ENCODE results near the gene EMX1.

Gene EMX1

GRCh38 chr2:72937356-72937669, 20.0 kb downstream of the EMX1 start:
- H3K9ac ChIP-seq (ENCODE audit: low read depth, low read length, poor library complexity, severe bottlenecking) = no peak overlapping the region
- no peaks in the 10 kb centered on the region for H3K9me2 ChIP-seq (replicated peaks; ENCODE audit: low read depth, low read length)
- no peaks in the 10 kb centered on the region for H3K9me3 ChIP-seq (ENCODE audit: insufficient read depth, low read depth, low read length)
- no peak overlapping the region for H3K4me2 ChIP-seq (ENCODE audit: low read depth, low read length, poor library complexity, severe bottlenecking)
- TF ChIP-seq EZH2phosphoT487 (IDR thresholded peaks at IDR 0.05; ENCODE audit: borderline replicate concordance) (no peak), CTCF (conservative IDR thresholded peaks at IDR 0.05; ENCODE audit: low read length) (no peak)
- no peaks in the 10 kb centered on the region for H4K20me1 ChIP-seq (ENCODE audit: insufficient read depth, low read length, poor library complexity, severe bottlenecking)
- no peaks in the 10 kb centered on the region for H3F3A ChIP-seq (ENCODE audit: low read depth)
- H2AFZ ChIP-seq (ENCODE audit: low read length) = no peak overlapping the region
- H3K4me1 ChIP-seq (ENCODE audit: insufficient read depth, low read length, poor library complexity, severe bottlenecking) = peaks cover 27% of the 10 kb centered on the region
- H3K36me3 ChIP-seq (ENCODE audit: insufficient read depth, low read length) = no peaks in the 10 kb centered on the region
- H3K4me3 ChIP-seq (ENCODE audit: low read length, poor library complexity, severe bottlenecking) = no peak overlapping the region
- no peaks in the 10 kb centered on the region for H3K27me3 ChIP-seq (ENCODE audit: insufficient read depth, low read length, poor library complexity, severe bottlenecking)
- no peaks in the 10 kb centered on the region for H3K79me2 ChIP-seq (ENCODE audit: insufficient read depth, low read length)

GRCh38 chr2:72938455-72938854, 21.1 kb downstream of the EMX1 start:
- no peaks in the 10 kb centered on the region for H3F3A ChIP-seq (ENCODE audit: low read depth)
- peaks cover 16% of the 10 kb centered on the region for H3K4me1 ChIP-seq (ENCODE audit: insufficient read depth, low read length, poor library complexity, severe bottlenecking)
- TF ChIP-seq CTCF (conservative IDR thresholded peaks at IDR 0.05; ENCODE audit: low read length) (no peak), EZH2phosphoT487 (IDR thresholded peaks at IDR 0.05; ENCODE audit: borderline replicate concordance) (no peak)
- no peak overlapping the region for H2AFZ ChIP-seq (ENCODE audit: low read length)
- no peak overlapping the region for H3K4me2 ChIP-seq (ENCODE audit: low read depth, low read length, poor library complexity, severe bottlenecking)
- H3K79me2 ChIP-seq (ENCODE audit: insufficient read depth, low read length) = no peaks in the 10 kb centered on the region
- no peak overlapping the region for H3K9ac ChIP-seq (ENCODE audit: low read depth, low read length, poor library complexity, severe bottlenecking)
- H3K36me3 ChIP-seq (ENCODE audit: insufficient read depth, low read length) = no peaks in the 10 kb centered on the region
- no peak overlapping the region for H3K4me3 ChIP-seq (ENCODE audit: low read length, poor library complexity, severe bottlenecking)
- no peaks in the 10 kb centered on the region for H4K20me1 ChIP-seq (ENCODE audit: insufficient read depth, low read length, poor library complexity, severe bottlenecking)
- no peaks in the 10 kb centered on the region for H3K9me2 ChIP-seq (replicated peaks; ENCODE audit: low read depth, low read length)
- H3K9me3 ChIP-seq (ENCODE audit: insufficient read depth, low read depth, low read length) = no peaks in the 10 kb centered on the region
- H3K27me3 ChIP-seq (ENCODE audit: insufficient read depth, low read length, poor library complexity, severe bottlenecking) = no peaks in the 10 kb centered on the region

- Histone ChIP-seq H3K27me3 (ENCODE audit: insufficient read depth, low read length, poor library complexity, severe bottlenecking) (no peaks in the 10 kb centered on the region), H3K9ac (ENCODE audit: low read depth, low read length, poor library complexity, severe bottlenecking) (no peak overlapping the region), H3K9me3 (ENCODE audit: insufficient read depth, low read depth, low read length) (no peaks in the 10 kb centered on the region), H3K79me2 (ENCODE audit: insufficient read depth, low read length) (no peaks in the 10 kb centered on the region), H2AFZ (ENCODE audit: low read length) (no peak overlapping the region), H3K4me2 (ENCODE audit: low read depth, low read length, poor library complexity, severe bottlenecking) (no peak overlapping the region), H3K9me2 (replicated peaks; ENCODE audit: low read depth, low read length) (no peaks in the 10 kb centered on the region), H3K4me3 (ENCODE audit: low read length, poor library complexity, severe bottlenecking) (no peak overlapping the region), H3K4me1 (ENCODE audit: insufficient read depth, low read length, poor library complexity, severe bottlenecking) (no peaks in the 10 kb centered on the region), H4K20me1 (ENCODE audit: insufficient read depth, low read length, poor library complexity, severe bottlenecking) (no peaks in the 10 kb centered on the region), H3K36me3 (ENCODE audit: insufficient read depth, low read length) (no peaks in the 10 kb centered on the region), H3F3A (ENCODE audit: low read depth) (no peaks in the 10 kb centered on the region)
- TF ChIP-seq CTCF (conservative IDR thresholded peaks at IDR 0.05; ENCODE audit: low read length) (no peak), EZH2phosphoT487 (IDR thresholded peaks at IDR 0.05; ENCODE audit: borderline replicate concordance) (no peak)
These were observed 23.0 kb downstream of the EMX1 start for GRCh38 chr2:72940361-72940760.
